Endothelial cell (in vitro differentiated cells): Measurements from ENCODE around the gene KCNAB1. TPM values are rescaled to one million over a fixed set of nuclear protein-coding genes. Genes with fewer than 3 reads are reported as not detected.

Source experiments
- DNase-seq: peaks from one replicate; pipeline ENCODE4 v3.0.0; 2021; ENCODE audit warnings: low spot score
- H3K27ac Mint-ChIP-seq: one replicate; pipeline ENCODE4 v1.8.0; 2021; ENCODE audit warnings: mixed read lengths, inconsistent platforms; ENCODE audit not compliant: unreplicated experiment
- H3K27me3 Mint-ChIP-seq: one replicate; pipeline ENCODE4 v1.8.0; 2021; ENCODE audit warnings: mild to moderate bottlenecking, moderate library complexity, mixed read lengths, inconsistent platforms; ENCODE audit not compliant: unreplicated experiment
- H3K36me3 Mint-ChIP-seq: one replicate; pipeline ENCODE4 v1.8.0; 2021; ENCODE audit warnings: mild to moderate bottlenecking, low read depth, mixed read lengths, inconsistent platforms; ENCODE audit not compliant: unreplicated experiment
- H3K4me1 Mint-ChIP-seq: one replicate; pipeline ENCODE4 v1.8.0; 2021; ENCODE audit warnings: mild to moderate bottlenecking, mixed read lengths, inconsistent platforms; ENCODE audit not compliant: unreplicated experiment
- H3K4me3 Mint-ChIP-seq: one replicate; pipeline ENCODE4 v1.8.0; 2021; ENCODE audit warnings: mild to moderate bottlenecking, mixed read lengths, inconsistent platforms; ENCODE audit not compliant: unreplicated experiment
- H3K9me3 Mint-ChIP-seq: one replicate; pipeline ENCODE4 v1.8.0; 2021; ENCODE audit warnings: mixed read lengths, inconsistent platforms; ENCODE audit not compliant: unreplicated experiment
- total RNA-seq: library from RNA; stranded (reverse); fragmentation: NEBNext Ultra II Directional; extraction: Animal tissue kit (Norgen Biotek cat#: 25700); gene quantifications from one replicate; pipeline ENCODE4 v1.2.1, GENCODE V29; 2021; ENCODE audit not compliant: unreplicated experiment
- TF ChIP-seq, protein P1 (sequence below): fragments of 200-600 bp; sonication (generic); IDR thresholded peaks from one replicate; pipeline ENCODE4 v1.5.0; 2021; ENCODE audit warnings: antibody characterized with exemption; ENCODE audit not compliant: unreplicated experiment

KCNAB1 gene
- total RNA-seq, 1 donor from 2014 or later = not detected

DNA sequence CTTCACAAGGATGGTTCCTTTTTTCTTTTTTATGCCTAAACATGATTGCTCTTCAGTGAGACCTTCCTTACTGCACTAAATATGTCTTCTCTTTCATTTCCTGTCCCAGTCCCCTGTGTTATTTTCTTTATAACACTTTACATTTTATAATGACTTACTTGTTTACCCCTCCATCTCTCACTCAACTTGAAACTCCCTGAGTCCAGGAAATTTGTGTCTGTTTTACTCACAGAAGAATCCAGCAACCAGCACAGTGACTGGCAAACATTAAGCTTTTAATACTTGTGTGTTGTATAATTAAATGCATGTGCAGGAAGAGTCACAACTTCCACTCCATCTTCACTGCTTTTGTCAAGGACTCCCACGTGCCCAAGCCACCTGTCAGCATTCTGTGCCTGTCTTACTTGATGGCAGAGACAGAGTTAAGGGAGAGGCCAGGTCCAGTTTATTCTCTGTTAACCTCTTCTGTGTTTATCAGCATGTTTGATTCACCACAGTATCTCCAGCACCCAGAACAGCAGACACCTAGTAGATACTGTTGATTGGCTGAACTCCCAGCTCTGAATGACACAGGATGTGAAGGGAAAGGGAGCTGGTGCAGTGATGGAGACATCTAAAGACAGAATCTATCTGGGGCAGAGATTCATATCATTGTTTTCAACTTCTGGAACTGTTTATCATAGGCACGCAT lies 391.8 kb downstream of the KCNAB1 start:
- no peak overlapping the region for H3K4me3 Mint-ChIP-seq
- no peaks in the 10 kb centered on the region for H3K9me3 Mint-ChIP-seq

GRCh38 chr3:156513619-156514018 lies 393.2 kb downstream of the KCNAB1 start:
- TF ChIP-seq, protein P1, sequence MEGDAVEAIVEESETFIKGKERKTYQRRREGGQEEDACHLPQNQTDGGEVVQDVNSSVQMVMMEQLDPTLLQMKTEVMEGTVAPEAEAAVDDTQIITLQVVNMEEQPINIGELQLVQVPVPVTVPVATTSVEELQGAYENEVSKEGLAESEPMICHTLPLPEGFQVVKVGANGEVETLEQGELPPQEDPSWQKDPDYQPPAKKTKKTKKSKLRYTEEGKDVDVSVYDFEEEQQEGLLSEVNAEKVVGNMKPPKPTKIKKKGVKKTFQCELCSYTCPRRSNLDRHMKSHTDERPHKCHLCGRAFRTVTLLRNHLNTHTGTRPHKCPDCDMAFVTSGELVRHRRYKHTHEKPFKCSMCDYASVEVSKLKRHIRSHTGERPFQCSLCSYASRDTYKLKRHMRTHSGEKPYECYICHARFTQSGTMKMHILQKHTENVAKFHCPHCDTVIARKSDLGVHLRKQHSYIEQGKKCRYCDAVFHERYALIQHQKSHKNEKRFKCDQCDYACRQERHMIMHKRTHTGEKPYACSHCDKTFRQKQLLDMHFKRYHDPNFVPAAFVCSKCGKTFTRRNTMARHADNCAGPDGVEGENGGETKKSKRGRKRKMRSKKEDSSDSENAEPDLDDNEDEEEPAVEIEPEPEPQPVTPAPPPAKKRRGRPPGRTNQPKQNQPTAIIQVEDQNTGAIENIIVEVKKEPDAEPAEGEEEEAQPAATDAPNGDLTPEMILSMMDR = no peak
- Mint-ChIP-seq H3K4me3 (no peak overlapping the region), H3K4me1 (peaks cover 4% of the 10 kb centered on the region), H3K27ac (no peak overlapping the region), H3K36me3 (no peaks in the 10 kb centered on the region), H3K27me3 (peaks cover 1% of the 10 kb centered on the region), H3K9me3 (no peaks in the 10 kb centered on the region)
- DNase-seq = no peak

More for the DNA sequence above, 391.8 kb downstream of the KCNAB1 start:
- TF ChIP-seq, protein P1 = no peak
- DNase-seq = no peak
- peaks cover 1% of the 10 kb centered on the region for H3K27me3 Mint-ChIP-seq
- peaks cover 4% of the 10 kb centered on the region for H3K4me1 Mint-ChIP-seq
- H3K27ac Mint-ChIP-seq = no peak overlapping the region
- H3K36me3 Mint-ChIP-seq = no peaks in the 10 kb centered on the region

GRCh38 chr3:156516284-156516683 lies 395.9 kb downstream of the KCNAB1 start:
- Mint-ChIP-seq H3K27ac (no peak overlapping the region), H3K36me3 (no peaks in the 10 kb centered on the region), H3K9me3 (no peaks in the 10 kb centered on the region), H3K27me3 (peaks cover 2% of the 10 kb centered on the region), H3K4me3 (no peak overlapping the region), H3K4me1 (peaks cover 3% of the 10 kb centered on the region)
- DNase-seq = no peak
- TF ChIP-seq, protein P1 = no peak

DNA sequence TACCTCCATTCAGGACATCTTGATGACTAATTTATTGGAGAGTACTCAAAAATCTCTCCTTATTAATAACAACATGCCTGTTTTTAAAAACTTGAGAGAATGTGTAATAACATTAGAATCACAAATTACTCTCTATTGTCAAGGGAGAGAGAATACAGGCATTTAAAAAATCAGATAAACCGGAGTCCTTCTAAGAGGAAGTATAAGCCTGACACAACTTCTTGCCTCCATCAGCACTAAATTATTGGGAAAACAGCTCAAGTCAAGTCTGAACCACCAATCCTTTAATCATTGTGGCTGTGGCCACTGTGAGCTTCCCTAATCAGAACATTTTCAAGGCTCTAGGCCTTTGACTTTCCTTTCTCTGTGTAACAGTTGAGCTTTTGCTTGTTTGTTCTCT lies 396.6 kb downstream of the KCNAB1 start:
- Mint-ChIP-seq H3K36me3 (no peaks in the 10 kb centered on the region), H3K9me3 (no peaks in the 10 kb centered on the region), H3K27me3 (peaks cover 2% of the 10 kb centered on the region), H3K4me1 (no peaks in the 10 kb centered on the region), H3K4me3 (no peak overlapping the region), H3K27ac (no peak overlapping the region)
- TF ChIP-seq, protein P1 = no peak
- DNase-seq = no peak

DNA sequence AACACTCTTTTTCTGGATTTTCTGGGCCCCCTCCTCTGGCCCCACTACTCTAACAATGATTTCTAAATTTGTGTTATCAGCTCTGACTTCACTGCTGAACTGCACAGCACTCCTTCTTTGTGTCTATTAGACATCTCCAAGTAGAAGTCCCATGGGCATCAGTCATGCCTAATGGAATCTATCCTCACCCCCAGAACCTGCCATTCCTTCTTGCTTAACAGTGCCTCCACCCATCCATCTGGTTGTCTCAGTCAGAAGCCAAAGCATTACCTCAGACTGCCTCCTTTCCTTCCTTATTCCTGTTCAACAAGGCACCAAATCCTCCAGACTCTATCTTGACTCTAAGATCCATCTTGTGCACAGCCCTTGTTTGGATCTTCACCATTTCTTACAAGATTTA lies 398.3 kb downstream of the KCNAB1 start:
- no peak overlapping the region for H3K27ac Mint-ChIP-seq
- no peaks in the 10 kb centered on the region for H3K4me1 Mint-ChIP-seq
- DNase-seq = no peak
- H3K4me3 Mint-ChIP-seq = no peak overlapping the region
- no peaks in the 10 kb centered on the region for H3K36me3 Mint-ChIP-seq
- H3K27me3 Mint-ChIP-seq = peaks cover 2% of the 10 kb centered on the region
- no peaks in the 10 kb centered on the region for H3K9me3 Mint-ChIP-seq
- TF ChIP-seq, protein P1 = no peak
